WI38 (cell line): ENCODE results near the gene SLC25A21.
"Not testable (repeated sequence)": the region's sequence is repeated elsewhere in the genome, so short reads cannot be mapped to it uniquely, and the experiment has no call there.

Experiments
- H3K4me3 ChIP-seq: 2 replicates; pipeline ENCODE4 v1.5.1; 2011; ENCODE audit warnings: low read depth, mild to moderate bottlenecking, control low read depth, low read length
- TF ChIP-seq, protein P1 (sequence below): IDR thresholded peaks from 2 replicates; pipeline ENCODE4 v1.5.1; 2012; ENCODE audit warnings: low read depth, mild to moderate bottlenecking, control low read depth, low read length

Gene SLC25A21

DNA sequence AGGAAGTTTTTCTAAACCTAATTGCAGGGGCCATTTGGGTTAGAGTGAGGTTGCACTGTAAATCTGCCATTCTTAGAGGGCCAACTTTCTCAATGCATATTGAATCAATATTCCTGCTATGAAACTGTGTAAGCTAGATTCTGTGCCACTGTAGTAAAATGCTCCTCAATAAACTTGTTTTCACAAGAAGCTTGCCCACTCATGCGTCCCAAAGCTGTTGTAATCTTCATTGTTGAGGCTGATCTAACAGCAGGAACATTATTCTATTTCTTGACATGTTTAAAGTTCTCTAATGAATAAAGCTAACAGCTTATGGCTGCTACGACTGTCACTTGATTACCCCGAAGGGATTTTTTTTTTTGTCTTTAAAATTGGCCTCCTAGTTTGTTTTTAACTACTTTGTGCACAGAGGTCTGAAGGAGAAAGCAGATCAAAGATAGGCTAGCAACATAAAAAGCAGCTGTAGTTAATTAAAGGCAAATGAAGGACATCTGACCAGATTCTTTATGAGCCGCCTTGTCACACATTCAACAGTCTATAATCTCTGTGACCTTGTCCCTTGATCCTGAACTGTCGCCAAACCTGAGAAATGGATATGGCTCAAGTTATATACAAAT, 267.0 kb downstream of the SLC25A21 start:
- TF ChIP-seq, protein P1, sequence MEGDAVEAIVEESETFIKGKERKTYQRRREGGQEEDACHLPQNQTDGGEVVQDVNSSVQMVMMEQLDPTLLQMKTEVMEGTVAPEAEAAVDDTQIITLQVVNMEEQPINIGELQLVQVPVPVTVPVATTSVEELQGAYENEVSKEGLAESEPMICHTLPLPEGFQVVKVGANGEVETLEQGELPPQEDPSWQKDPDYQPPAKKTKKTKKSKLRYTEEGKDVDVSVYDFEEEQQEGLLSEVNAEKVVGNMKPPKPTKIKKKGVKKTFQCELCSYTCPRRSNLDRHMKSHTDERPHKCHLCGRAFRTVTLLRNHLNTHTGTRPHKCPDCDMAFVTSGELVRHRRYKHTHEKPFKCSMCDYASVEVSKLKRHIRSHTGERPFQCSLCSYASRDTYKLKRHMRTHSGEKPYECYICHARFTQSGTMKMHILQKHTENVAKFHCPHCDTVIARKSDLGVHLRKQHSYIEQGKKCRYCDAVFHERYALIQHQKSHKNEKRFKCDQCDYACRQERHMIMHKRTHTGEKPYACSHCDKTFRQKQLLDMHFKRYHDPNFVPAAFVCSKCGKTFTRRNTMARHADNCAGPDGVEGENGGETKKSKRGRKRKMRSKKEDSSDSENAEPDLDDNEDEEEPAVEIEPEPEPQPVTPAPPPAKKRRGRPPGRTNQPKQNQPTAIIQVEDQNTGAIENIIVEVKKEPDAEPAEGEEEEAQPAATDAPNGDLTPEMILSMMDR, result no peak
- no peak overlapping the region for H3K4me3 ChIP-seq

DNA sequence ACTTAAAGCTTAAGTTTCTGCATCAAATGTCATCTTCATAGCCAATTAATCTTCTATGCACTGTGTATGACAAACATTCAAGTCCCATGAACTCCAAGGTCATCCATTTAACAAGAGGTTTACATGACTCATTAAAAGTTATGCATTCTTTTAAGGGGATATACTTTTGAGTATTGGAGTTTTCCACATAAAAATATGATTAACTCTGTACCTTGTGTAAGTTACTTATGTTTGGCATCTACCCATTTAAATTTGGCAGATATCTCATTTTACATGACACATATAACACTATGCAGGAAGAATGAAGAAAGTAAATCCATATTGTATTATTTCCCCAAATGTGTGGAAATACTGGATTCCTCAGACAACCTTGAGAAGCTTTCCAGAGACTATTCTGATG, 270.5 kb downstream of the SLC25A21 start:
- TF ChIP-seq, protein P1, result no peak
- H3K4me3 ChIP-seq, result no peak overlapping the region

DNA sequence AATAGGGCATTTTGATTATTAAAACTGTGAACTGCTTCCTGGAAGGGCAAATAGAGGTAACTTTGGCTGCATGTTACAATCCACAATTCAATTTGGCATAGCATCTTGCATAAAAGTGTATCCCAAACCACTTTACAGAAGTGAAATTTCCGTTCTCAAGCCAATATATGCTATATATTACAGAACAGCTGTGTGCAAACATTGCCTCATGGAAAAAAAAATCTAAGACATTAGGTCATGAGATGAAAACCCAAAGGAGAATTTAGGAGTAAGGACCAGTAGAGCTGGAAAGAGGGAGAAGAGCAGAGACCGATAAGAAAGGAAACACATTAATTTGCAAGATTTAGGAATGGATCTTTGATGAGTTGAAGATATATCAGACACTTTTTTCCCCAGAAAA, 271.6 kb downstream of the SLC25A21 start:
- H3K4me3 ChIP-seq, result no peak overlapping the region
- TF ChIP-seq, protein P1, result no peak

DNA sequence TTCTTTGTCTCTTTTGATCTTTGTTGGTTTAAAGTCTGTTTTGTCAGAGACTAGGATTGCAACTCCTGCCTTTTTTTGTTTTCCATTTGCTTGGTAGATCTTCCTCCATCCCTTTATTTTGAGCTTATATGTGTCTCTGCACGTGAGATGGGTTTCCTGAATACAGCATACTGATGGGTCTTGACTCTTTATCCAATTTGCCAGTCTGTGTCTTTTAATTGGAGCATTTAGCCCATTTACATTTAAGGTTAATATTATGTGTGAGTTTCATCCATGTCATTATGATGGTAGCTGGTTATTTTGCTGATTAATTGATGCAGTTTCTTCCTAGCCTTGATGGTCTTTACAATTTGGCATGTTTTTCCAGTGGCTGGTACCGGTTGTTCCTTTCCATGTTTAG, 276.1 kb downstream of the SLC25A21 start:
- H3K4me3 ChIP-seq, result not testable (repeated sequence)

DNA sequence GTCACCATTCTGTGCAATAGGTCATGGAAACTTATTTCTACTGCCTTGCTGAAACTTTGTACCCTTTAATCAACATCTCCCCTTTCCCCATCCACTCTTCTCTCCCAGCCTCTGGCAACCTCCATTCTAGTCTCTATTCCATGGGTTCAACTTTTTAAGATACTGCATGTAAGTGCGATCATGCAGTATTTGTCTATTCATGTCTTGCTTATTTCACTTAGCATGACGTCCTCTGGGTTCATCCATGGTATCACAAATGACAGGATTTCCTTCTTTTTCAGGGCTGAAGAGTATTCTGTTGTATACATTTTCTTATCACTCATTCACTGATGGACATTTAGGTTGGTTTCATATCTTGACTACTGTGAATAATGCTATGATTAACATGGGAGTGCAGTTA, 288.4 kb downstream of the SLC25A21 start:
- TF ChIP-seq, protein P1, result no peak
- no peak overlapping the region for H3K4me3 ChIP-seq

DNA sequence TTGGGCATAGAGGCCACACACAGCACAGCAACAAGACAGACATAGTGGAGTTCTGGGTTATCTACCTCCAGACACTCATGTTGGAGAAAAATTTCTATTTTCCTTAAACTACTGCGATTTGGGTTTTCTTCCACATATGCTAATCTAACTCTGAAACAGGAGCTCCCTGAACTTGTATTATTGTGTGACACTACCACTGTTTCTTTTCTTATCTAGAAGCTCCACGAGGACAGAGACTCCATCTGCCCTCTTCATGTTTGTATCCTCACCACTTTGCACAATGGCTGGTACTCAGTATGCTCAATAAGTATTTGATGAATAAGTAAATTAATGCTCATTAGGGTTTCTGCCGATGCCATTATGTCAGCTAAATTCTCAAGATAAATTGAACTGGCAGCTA, 292.1 kb downstream of the SLC25A21 start:
- no peak overlapping the region for H3K4me3 ChIP-seq
- TF ChIP-seq, protein P1, result no peak

DNA sequence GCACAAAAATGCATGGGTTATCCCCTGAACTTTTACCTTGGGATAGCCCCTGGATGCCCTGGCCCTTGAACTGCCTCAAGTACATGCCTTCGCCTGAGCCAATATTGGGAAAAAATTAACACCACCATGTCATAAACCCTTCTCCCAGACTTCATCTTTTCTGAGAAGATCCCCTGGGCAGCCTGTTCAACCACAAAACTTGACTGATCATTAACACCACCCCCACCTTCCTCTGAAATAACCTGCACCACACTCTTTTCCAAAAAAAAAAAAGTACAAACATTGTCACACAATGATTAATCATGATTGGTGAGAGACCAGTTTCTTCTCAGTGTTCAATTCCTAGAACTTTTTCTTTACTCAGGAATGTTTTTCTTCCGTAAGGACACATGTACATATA, 292.8 kb downstream of the SLC25A21 start:
- TF ChIP-seq, protein P1, result no peak

More for the DNA sequence above, 292.8 kb downstream of the SLC25A21 start:
- no peak overlapping the region for H3K4me3 ChIP-seq
